Right lobe of liver (tissue), 6 donors: ENCODE measurements around the gene PKIG. TPM values are rescaled to one million over a fixed set of nuclear protein-coding genes. Genes with fewer than 3 reads are reported as not detected.

Source experiments
- ATAC-seq, 4 donors: fragments of 200-7000 bp; cut with Tn5 transposase; one replicate each; pipeline ENCODE4 v1.9.1; 2020; ENCODE audit warnings: mild to moderate bottlenecking in 4 of 4, moderate library complexity in 4 of 4
- DNase-seq, 3 donors: peaks; one replicate each; pipeline ENCODE4 v3.0.0-alpha.2; 2020
- H3K27ac ChIP-seq, 3 donors: fragments of 200-600 bp; one replicate each; pipeline ENCODE4 v1.8.0; 2022
- H3K27me3 ChIP-seq, 2 donors: fragments of 200-600 bp; one replicate each; pipeline ENCODE4 v1.8.0; 2022
- H3K36me3 ChIP-seq, 4 donors: fragments of 200-600 bp; sonication (generic) in 1 of 4; one replicate each; pipeline versions ENCODE4 v1.5.1 to v1.8.0; 2017 to 2022; ENCODE audit warnings: control low read depth in 1 of 4
- H3K4me1 ChIP-seq, 4 donors: fragments of 200-600 bp; sonication (generic) in 1 of 4; one replicate each; pipeline versions ENCODE4 v1.5.1 to v1.8.0; 2017 to 2022; ENCODE audit warnings: control low read depth in 1 of 4
- H3K4me3 ChIP-seq, 3 donors: fragments of 200-600 bp; one replicate each; pipeline ENCODE4 v1.8.0; 2022
- H3K9me3 ChIP-seq, 4 donors: fragments of 200-600 bp; sonication (generic) in 1 of 4; one replicate each; pipeline versions ENCODE4 v1.5.1 to v1.8.0; 2017 to 2022; ENCODE audit warnings: control low read depth in 1 of 4
- CTCF ChIP-seq, 4 donors: fragments of 200-600 bp in 3 of 4; fragments of 450-650 bp in 1 of 4; IDR thresholded peaks; one replicate each; pipeline versions ENCODE4 v1.5.1 to v1.8.0; 2016 to 2022; ENCODE audit warnings: antibody characterized with exemption in 4 of 4, mild to moderate bottlenecking in 2 of 4
- POLR2A ChIP-seq: fragments of 450-650 bp; IDR thresholded peaks from one replicate; pipeline ENCODE4 v1.6.1; 2017; ENCODE audit warnings: antibody characterized with exemption, mild to moderate bottlenecking
- WGBS: methylation state at CpG from one replicate; pipeline ENCODE4 v1.1.6; 2018; ENCODE audit warnings: low coverage, low lambda C conversion rate; ENCODE audit not compliant: insufficient coverage; ENCODE audit errors: missing lambda C conversion rate; 5-methylcytosine and 5-hydroxymethylcytosine counted together
- intact Hi-C, 2 donors: fragments of 100-400 bp; cut with DNase I; formaldehyde crosslinking; loops; one replicate each; pipeline versions ENCODE4 v1.11.2 to v1.14.1; 2022
- total RNA-seq, 6 experiments: library from RNA; depleted of rRNA in 2 of 6; stranded (reverse); fragments of >200 nt in 2 of 6; fragmentation: NEBNext Ultra II Directional in 3 of 6; extraction: Animal tissue kit (Norgen Biotek cat#: 25700) in 3 of 6; gene quantifications; one replicate each; pipeline versions ENCODE4 v1.1.0 to v1.2.4, GENCODE V29; 2016 to 2023
- donor health status: DM: no; HTN: yes; CAD: no.
- donor health status: DM: no; HTN: no; CAD: no.
- donor health status: DM: no; HTN: no; CAD: no.
- donor health status: DM: no; HTN: yes; CAD: no.
- donor health status: DM: no; HTN: yes; CAD: no.

Gene PKIG
- total RNA-seq, 6 experiments from 2014 or later, result 11.7 to 31.7 (median 21.8) TPM

GRCh38 chr20:44589537-44589936 lies 7.2 kb downstream of the PKIG start:
- Histone ChIP-seq H3K27ac (no peak overlapping the region), H3K4me3 (no peak overlapping the region), H3K4me1 (no peaks in the 10 kb centered on the region), H3K36me3 (peaks cover 0 to 7% (median 0%) of the 10 kb centered on the region in 4 donors), H3K9me3 (no peaks in the 10 kb centered on the region), H3K27me3 (no peaks in the 10 kb centered on the region)
- intact Hi-C loops, result no loop called here
- ATAC-seq, result no peak
- no peak for TF ChIP-seq CTCF (IDR thresholded peaks at IDR 0.05)
- no peak for TF ChIP-seq POLR2A
- 90% methylated on average over 4 of the region's 4 CpGs for WGBS
- no peak for DNase-seq

DNA sequence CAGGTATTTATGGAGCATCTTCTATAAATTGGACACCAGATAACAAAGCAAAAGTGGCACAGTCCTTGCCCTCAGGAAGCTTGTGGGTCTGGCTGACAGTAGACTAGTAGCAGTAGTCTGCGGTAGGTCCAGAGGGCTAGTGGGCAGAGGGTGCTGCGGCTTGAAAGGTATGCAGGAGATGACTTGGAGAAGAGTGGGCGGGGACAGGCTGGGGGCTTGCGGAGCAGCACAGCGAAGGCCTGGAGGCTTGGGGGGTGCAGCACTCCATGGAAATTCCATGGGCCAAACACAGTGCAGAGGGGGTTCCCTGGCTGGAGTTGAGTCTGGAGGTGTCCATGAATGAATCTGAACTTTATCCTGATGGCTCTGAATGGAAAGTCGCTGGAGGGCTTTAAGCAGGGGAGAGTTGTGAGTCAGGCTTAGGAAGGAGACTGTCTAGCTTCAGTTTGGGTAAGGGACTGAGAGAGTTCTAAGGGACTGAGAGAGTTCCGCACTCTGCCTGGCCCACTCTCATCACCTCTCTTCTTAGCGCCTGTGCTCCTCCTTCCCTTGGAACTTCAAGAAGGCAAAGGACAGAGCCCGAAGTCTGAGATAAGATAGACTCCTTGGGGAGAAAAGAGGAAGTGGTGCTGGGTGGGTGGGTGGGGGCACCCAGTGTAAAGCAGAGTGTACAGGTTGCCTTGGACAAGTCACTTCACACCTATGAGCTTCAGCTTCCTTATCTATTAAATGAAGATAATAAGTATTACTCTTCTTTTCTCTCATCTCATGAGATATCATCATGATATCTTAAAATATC lies 8.8 kb downstream of the PKIG start:
- H3K4me3 ChIP-seq, result no peak overlapping the region
- DNase-seq (no peak), ATAC-seq (no peak)
- no peak overlapping the region for H3K27ac ChIP-seq
- no peaks in the 10 kb centered on the region for H3K4me1 ChIP-seq
- WGBS, result 89% methylated on average over 9 of the region's 9 CpGs
- no peaks in the 10 kb centered on the region for H3K27me3 ChIP-seq
- peaks cover 0 to 7% (median 0%) of the 10 kb centered on the region in 4 donors for H3K36me3 ChIP-seq
- no peak for TF ChIP-seq POLR2A
- TF ChIP-seq CTCF (IDR thresholded peaks at IDR 0.05), result no peak
- intact Hi-C loops, result no loop called here
- H3K9me3 ChIP-seq, result no peaks in the 10 kb centered on the region

- Histone ChIP-seq H3K4me3 (no peak overlapping the region), H3K27me3 (no peaks in the 10 kb centered on the region), H3K36me3 (peaks cover 0 to 7% (median 0%) of the 10 kb centered on the region in 4 donors), H3K27ac (no peak overlapping the region), H3K4me1 (no peaks in the 10 kb centered on the region), H3K9me3 (no peaks in the 10 kb centered on the region)
- intact Hi-C loops, result no loop called here
- WGBS, result 75% methylated on average over 1 of the region's 3 CpGs
- no peak for TF ChIP-seq POLR2A
- ATAC-seq (no peak), DNase-seq (no peak)
Observed at GRCh38 chr20:44592366-44592765, 10.0 kb downstream of the PKIG start.

DNA sequence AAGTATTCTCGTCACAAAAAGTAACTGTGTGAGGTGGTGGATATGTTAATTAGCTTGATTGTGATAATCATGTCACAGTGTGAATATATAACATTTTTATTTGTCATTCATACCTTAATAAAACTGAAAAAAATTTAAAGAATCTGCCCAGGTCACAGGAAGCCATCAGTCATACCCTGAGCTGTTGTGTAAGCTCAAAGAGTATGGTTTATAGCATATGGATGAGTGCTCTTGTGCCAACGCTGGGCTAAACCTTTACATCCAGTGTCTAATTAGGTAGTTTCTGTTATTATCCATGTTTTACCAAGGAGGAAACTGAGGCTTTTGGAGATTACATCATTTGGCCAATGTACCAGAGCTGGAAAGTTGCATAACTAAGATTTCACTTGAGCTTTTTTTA lies 11.4 kb downstream of the PKIG start:
- 76% methylated on average over 2 of the region's 2 CpGs for WGBS
- Histone ChIP-seq H3K4me1 (no peaks in the 10 kb centered on the region), H3K27me3 (no peaks in the 10 kb centered on the region), H3K36me3 (peaks cover 0 to 7% (median 0%) of the 10 kb centered on the region in 4 donors), H3K27ac (no peak overlapping the region), H3K9me3 (no peaks in the 10 kb centered on the region), H3K4me3 (no peak overlapping the region)
- intact Hi-C loops, result no loop called here
- ATAC-seq, result no peak
- no peak for DNase-seq
- TF ChIP-seq POLR2A, result no peak
- TF ChIP-seq CTCF (IDR thresholded peaks at IDR 0.05), result no peak

DNA sequence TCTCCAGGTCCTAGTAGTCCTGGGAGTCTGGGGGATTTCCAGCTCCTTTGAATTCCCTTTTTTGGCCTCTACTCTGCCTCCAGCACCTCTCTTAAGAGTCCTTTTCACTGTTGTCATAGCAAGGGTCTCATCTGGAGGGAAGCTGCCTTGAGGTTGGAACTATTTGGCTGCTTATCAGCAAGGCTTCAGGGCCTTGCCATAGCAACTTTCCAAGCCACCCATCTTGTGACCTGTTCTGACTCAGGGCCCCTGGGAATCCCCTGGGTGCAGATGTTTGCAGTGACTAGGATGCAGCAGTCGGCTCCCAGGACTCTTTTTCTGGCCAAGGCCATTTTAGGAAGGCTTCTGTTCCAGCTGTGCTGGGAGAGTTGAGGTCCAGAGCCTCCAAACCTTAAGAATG lies 12.4 kb downstream of the PKIG start:
- TF ChIP-seq CTCF (IDR thresholded peaks at IDR 0.05) (no peak), POLR2A (no peak)
- Histone ChIP-seq H3K27me3 (no peaks in the 10 kb centered on the region), H3K27ac (no peak overlapping the region), H3K9me3 (no peaks in the 10 kb centered on the region), H3K4me1 (peaks cover 0 to 7% (median 0%) of the 10 kb centered on the region in 4 donors), H3K36me3 (peaks cover 0 to 7% (median 0%) of the 10 kb centered on the region in 4 donors), H3K4me3 (no peak overlapping the region)
- 60% methylated on average over 1 of the region's 1 CpG for WGBS
- intact Hi-C loops, result no loop called here
- DNase-seq (no peak), ATAC-seq (no peak)
